ENCODE results near the gene DMPK. TPM values are rescaled to one million over a fixed set of nuclear protein-coding genes. Genes with fewer than 3 reads are reported as not detected.

DMPK gene
- total and polyA plus RNA-seq, 9 of the 15 experiments (the other 6 are each of a cell fraction or from before 2014, with no cell fraction given) = 0.24 to 31.3 (median 7.3) TPM

DNA sequence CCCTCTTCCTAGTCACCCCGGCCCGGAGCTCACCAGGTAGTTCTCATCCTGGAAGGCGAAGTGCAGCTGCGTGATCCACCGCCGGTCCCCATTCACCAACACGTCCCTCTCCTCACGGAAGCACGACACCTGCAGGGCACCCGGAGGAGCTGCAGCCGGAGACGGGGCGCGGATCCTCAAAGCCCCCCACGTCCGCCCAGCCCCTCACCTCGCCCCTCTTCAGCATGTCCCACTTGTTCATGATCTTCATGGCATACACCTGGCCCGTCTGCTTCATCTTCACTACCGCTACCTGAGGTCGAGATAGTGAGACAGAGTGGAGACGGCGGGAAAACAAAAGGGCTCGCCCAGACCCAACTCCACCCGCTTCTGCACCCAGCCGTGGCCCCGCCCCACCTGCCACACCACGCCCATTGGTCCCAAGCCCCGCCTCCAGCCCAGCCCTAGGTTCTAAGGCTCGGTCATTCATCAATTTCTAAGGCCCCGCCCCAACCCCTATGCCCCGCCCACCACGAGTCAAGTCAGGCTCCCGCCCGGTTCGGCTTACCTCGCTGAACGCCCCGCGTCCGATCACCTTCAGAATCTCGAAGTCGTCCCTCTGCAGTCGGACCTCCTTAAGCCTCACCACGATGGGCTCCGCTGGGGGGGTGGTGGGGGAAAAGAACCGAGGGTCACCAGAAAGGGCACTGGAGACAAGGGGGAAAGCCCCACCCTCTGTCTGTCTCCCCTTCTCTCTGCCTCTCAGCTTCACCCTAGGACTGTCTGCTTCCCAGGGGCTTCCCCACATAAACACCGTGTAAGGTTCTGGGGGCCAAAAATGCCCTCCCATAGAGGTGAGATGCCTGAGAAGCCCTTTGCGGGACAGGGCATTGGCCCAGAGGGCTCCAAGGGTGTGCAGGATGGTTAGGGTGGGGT, 2.8 kb downstream of the DMPK start (continued):
- TF ChIP-seq SNRNP70 (optimal IDR thresholded peaks at IDR 0.05; ENCODE audit: low read depth, low read length) (no peak), ZNF23 (CRISPR knock-in tag; IDR thresholded peaks at IDR 0.05) (no peak), ZNF263 (CRISPR knock-in tag; IDR thresholded peaks at IDR 0.05; ENCODE audit: borderline replicate concordance) (no peak), CBX5 (IDR thresholded peaks at IDR 0.05; ENCODE audit: borderline replicate concordance, low read depth) (no peak), HOXB6 (CRISPR knock-in tag; IDR thresholded peaks at IDR 0.05; ENCODE audit: borderline replicate concordance) (no peak), RUNX1 (IDR thresholded peaks at IDR 0.05; ENCODE audit: low read depth) (no peak), GTF2F1 (IDR thresholded peaks at IDR 0.05; ENCODE audit: low read depth, low read length) (no peak), ZNF780A (CRISPR knock-in tag; IDR thresholded peaks at IDR 0.05) (no peak), PRDM10 (IDR thresholded peaks at IDR 0.05; ENCODE audit: partially characterized antibody) (peak; percentile 10), STAG1 (CRISPR knock-in tag; IDR thresholded peaks at IDR 0.05; ENCODE audit: borderline replicate concordance) (no peak), GABPB2 (CRISPR knock-in tag; conservative IDR thresholded peaks at IDR 0.05) (no peak), ZNF146 (CRISPR knock-in tag; IDR thresholded peaks at IDR 0.05; ENCODE audit: unreplicated experiment) (no peak), E2F8 (IDR thresholded peaks at IDR 0.05; ENCODE audit: low read depth, partially characterized antibody) (peak; percentile 92), RFX5 (IDR thresholded peaks at IDR 0.05; ENCODE audit: low read depth, low read length) (no peak), FOXP1 (CRISPR knock-in tag; IDR thresholded peaks at IDR 0.05) (0 out of 2 replicates have a peak, but pooled peaks have one; percentile 40), NFE2 (IDR thresholded peaks at IDR 0.05; ENCODE audit: low read depth) (no peak)
- TF ChIP-seq, protein P1, sequence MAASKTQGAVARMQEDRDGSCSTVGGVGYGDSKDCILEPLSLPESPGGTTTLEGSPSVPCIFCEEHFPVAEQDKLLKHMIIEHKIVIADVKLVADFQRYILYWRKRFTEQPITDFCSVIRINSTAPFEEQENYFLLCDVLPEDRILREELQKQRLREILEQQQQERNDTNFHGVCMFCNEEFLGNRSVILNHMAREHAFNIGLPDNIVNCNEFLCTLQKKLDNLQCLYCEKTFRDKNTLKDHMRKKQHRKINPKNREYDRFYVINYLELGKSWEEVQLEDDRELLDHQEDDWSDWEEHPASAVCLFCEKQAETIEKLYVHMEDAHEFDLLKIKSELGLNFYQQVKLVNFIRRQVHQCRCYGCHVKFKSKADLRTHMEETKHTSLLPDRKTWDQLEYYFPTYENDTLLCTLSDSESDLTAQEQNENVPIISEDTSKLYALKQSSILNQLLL (CRISPR knock-in tag; IDR thresholded peaks at IDR 0.05; ENCODE audit: borderline replicate concordance) = no peak
- TF ChIP-seq, protein P2, sequence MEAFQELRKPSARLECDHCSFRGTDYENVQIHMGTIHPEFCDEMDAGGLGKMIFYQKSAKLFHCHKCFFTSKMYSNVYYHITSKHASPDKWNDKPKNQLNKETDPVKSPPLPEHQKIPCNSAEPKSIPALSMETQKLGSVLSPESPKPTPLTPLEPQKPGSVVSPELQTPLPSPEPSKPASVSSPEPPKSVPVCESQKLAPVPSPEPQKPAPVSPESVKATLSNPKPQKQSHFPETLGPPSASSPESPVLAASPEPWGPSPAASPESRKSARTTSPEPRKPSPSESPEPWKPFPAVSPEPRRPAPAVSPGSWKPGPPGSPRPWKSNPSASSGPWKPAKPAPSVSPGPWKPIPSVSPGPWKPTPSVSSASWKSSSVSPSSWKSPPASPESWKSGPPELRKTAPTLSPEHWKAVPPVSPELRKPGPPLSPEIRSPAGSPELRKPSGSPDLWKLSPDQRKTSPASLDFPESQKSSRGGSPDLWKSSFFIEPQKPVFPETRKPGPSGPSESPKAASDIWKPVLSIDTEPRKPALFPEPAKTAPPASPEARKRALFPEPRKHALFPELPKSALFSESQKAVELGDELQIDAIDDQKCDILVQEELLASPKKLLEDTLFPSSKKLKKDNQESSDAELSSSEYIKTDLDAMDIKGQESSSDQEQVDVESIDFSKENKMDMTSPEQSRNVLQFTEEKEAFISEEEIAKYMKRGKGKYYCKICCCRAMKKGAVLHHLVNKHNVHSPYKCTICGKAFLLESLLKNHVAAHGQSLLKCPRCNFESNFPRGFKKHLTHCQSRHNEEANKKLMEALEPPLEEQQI (IDR thresholded peaks at IDR 0.05) = no peak

Measured in K562 (cell line).